Measurements from ENCODE around the gene KLF3. TPM values are rescaled to one million over a fixed set of nuclear protein-coding genes. Genes with fewer than 3 reads are reported as not detected.
"Not testable (repeated sequence)": the region's sequence is repeated elsewhere in the genome, so short reads cannot be mapped to it uniquely, and the experiment has no call there.

The KLF3 gene
- total RNA-seq, 1 donor from 2014 or later = 16.5 TPM

GRCh38 chr4:38624311-38624710 is 39.7 kb upstream of the KLF3 start:
- intact Hi-C loops (cut with micrococcal nuclease) = no loop called here
- Histone ChIP-seq H3K4me3 (no peak overlapping the region), H3K27me3 (ENCODE audit: low read depth) (no peaks in the 10 kb centered on the region), H3K27ac (replicated peaks) (no peak overlapping the region), H3K9me3 (replicated peaks) (no peaks in the 10 kb centered on the region), H3K36me3 (no peaks in the 10 kb centered on the region), H3K4me1 (peaks cover 8% of the 10 kb centered on the region)
- no peak for TF ChIP-seq CTCF (IDR thresholded peaks at IDR 0.05; ENCODE audit: borderline replicate concordance)
- DNase-seq = no peak

- no peaks in the 10 kb centered on the region for H3K9me3 ChIP-seq (replicated peaks)
- no peaks in the 10 kb centered on the region for H3K27me3 ChIP-seq (ENCODE audit: low read depth)
- H3K36me3 ChIP-seq = no peaks in the 10 kb centered on the region
- DNase-seq = no peak
- intact Hi-C loops (cut with micrococcal nuclease) = no loop called here
- no peak overlapping the region for H3K27ac ChIP-seq (replicated peaks)
- peaks cover 6% of the 10 kb centered on the region for H3K4me1 ChIP-seq
- H3K4me3 ChIP-seq = no peak overlapping the region
- TF ChIP-seq CTCF (IDR thresholded peaks at IDR 0.05; ENCODE audit: borderline replicate concordance) = no peak
Observed at GRCh38 chr4:38625508-38625907, 38.5 kb upstream of the KLF3 start.

- H3K27ac ChIP-seq (replicated peaks); H3K27me3 ChIP-seq (ENCODE audit: low read depth); H3K4me3 ChIP-seq; DNase-seq; H3K9me3 ChIP-seq (replicated peaks); intact Hi-C loops (cut with micrococcal nuclease); H3K4me1 ChIP-seq; H3K36me3 ChIP-seq: not testable (repeated sequence)
Observed at GRCh38 chr4:38626901-38627444, 37.0 kb upstream of the KLF3 start.

- TF ChIP-seq CTCF (IDR thresholded peaks at IDR 0.05; ENCODE audit: borderline replicate concordance) = no peak
- DNase-seq = no peak
- intact Hi-C loops (cut with micrococcal nuclease) = no loop called here
- Histone ChIP-seq H3K27ac (replicated peaks) (no peak overlapping the region), H3K4me3 (no peak overlapping the region), H3K36me3 (no peaks in the 10 kb centered on the region), H3K27me3 (ENCODE audit: low read depth) (no peaks in the 10 kb centered on the region), H3K9me3 (replicated peaks) (no peaks in the 10 kb centered on the region), H3K4me1 (peaks cover 9% of the 10 kb centered on the region)
Observed at GRCh38 chr4:38630519-38630918, 33.5 kb upstream of the KLF3 start.

- TF ChIP-seq CTCF (IDR thresholded peaks at IDR 0.05; ENCODE audit: borderline replicate concordance) = no peak
- Histone ChIP-seq H3K4me1 (peaks cover 9% of the 10 kb centered on the region), H3K4me3 (no peak overlapping the region), H3K27ac (replicated peaks) (no peak overlapping the region), H3K36me3 (no peaks in the 10 kb centered on the region), H3K9me3 (replicated peaks) (no peaks in the 10 kb centered on the region), H3K27me3 (ENCODE audit: low read depth) (no peaks in the 10 kb centered on the region)
- intact Hi-C loops (cut with micrococcal nuclease) = no loop called here
- no peak for DNase-seq
Observed at GRCh38 chr4:38634047-38634759, 29.8 kb upstream of the KLF3 start.

GRCh38 chr4:38639242-38639641 is 24.8 kb upstream of the KLF3 start:
- H3K27ac ChIP-seq (replicated peaks) = no peak overlapping the region
- no peak overlapping the region for H3K4me3 ChIP-seq
- no peaks in the 10 kb centered on the region for H3K9me3 ChIP-seq (replicated peaks)
- no peak for TF ChIP-seq CTCF (IDR thresholded peaks at IDR 0.05; ENCODE audit: borderline replicate concordance)
- H3K4me1 ChIP-seq = peaks cover 4% of the 10 kb centered on the region
- intact Hi-C loops (cut with micrococcal nuclease) = no loop called here
- H3K36me3 ChIP-seq = no peaks in the 10 kb centered on the region
- DNase-seq = no peak
- H3K27me3 ChIP-seq (ENCODE audit: low read depth) = no peaks in the 10 kb centered on the region

Data from left ventricle myocardium inferior (tissue), 1 donor.